ENCODE results near the gene AGER. TPM values are rescaled to one million over a fixed set of nuclear protein-coding genes. Genes with fewer than 3 reads are reported as not detected.
"Not testable (repeated sequence)": the region's sequence is repeated elsewhere in the genome, so short reads cannot be mapped to it uniquely, and the experiment has no call there.

AGER gene
- total and polyA plus RNA-seq, 4 donors = 0.79 to 22.1 (median 10.8) TPM

GRCh38 chr6:32149932-32150870, 33.9 kb downstream of the AGER start:
- H3K27ac ChIP-seq (ENCODE audit: low read depth, low read length) = no peak overlapping the region
- no peak for DNase-seq (ENCODE audit: low read depth in 4 of 6, low spot score in 6 of 6)

DNA sequence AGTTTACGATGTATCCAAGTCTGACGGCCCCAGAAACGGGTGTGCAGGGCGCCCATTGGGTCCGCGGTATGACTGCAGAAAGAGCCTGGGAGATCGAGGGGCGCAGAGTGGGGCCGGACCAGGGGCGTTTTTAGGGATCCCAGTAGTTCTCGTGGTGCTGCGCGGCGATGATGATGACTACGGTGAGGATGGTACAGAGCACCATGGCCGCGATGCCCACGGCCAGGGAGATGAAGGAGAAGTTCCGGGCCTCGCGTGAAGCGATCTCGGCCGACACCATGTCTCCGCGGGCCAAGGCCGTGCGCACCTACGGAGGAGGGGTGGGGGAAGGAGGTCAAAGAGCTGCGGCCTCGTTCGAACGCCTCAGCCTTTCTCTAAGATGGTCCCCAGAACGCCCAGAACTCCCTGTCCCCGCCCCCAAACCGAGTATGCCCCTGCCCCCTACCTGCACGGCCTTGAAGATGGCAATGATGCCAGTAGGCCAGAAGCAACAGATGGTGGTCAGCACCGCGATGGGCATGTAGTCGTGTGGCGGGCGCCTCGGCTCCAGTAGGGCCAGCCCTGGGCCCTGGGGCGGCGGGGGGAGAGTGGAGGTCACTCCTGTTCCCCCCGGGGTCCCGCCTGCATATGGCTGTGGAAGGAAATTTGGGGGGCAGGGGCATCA, 34.8 kb downstream of the AGER start:
- Histone ChIP-seq H3K36me3 (ENCODE audit: control insufficient read depth, insufficient read depth, low read length) (peaks cover 8% of the 10 kb centered on the region), H3K27me3 (ENCODE audit: control insufficient read depth, insufficient read depth, low read length) (peaks cover 19% of the 10 kb centered on the region), H3K9me3 (ENCODE audit: control insufficient read depth, insufficient read depth, low read length) (no peaks in the 10 kb centered on the region), H3K4me3 (ENCODE audit: low read depth, low read length) (peak overlapping the region; percentile 43), H3K4me1 (ENCODE audit: control insufficient read depth, insufficient read depth, low read length) (peaks cover 48% of the 10 kb centered on the region), H3K27ac (ENCODE audit: low read depth, low read length) (no peak overlapping the region)
- no peak for DNase-seq (ENCODE audit: low read depth in 4 of 6, low spot score in 6 of 6)
- 20% methylated on average over 38 of the region's 47 CpGs for WGBS (ENCODE audit: insufficient coverage)

More at GRCh38 chr6:32149932-32150870, 33.9 kb downstream of the AGER start:
- Histone ChIP-seq H3K36me3 (ENCODE audit: control insufficient read depth, insufficient read depth, low read length) (peaks cover 8% of the 10 kb centered on the region), H3K4me3 (ENCODE audit: low read depth, low read length) (peak overlapping the region; percentile 16), H3K27me3 (ENCODE audit: control insufficient read depth, insufficient read depth, low read length) (peaks cover 19% of the 10 kb centered on the region), H3K9me3 (ENCODE audit: control insufficient read depth, insufficient read depth, low read length) (no peaks in the 10 kb centered on the region), H3K4me1 (ENCODE audit: control insufficient read depth, insufficient read depth, low read length) (peaks cover 57% of the 10 kb centered on the region)
- WGBS (ENCODE audit: insufficient coverage) = 12% methylated on average over 55 of the region's 55 CpGs

GRCh38 chr6:32148289-32149091, 35.6 kb downstream of the AGER start:
- Histone ChIP-seq H3K36me3 (ENCODE audit: control insufficient read depth, insufficient read depth, low read length) (peaks cover 8% of the 10 kb centered on the region), H3K27ac (ENCODE audit: low read depth, low read length) (no peak overlapping the region), H3K4me1 (ENCODE audit: control insufficient read depth, insufficient read depth, low read length) (peaks cover 46% of the 10 kb centered on the region), H3K9me3 (ENCODE audit: control insufficient read depth, insufficient read depth, low read length) (no peaks in the 10 kb centered on the region), H3K4me3 (ENCODE audit: low read depth, low read length) (peak overlapping the region; percentile 43), H3K27me3 (ENCODE audit: control insufficient read depth, insufficient read depth, low read length) (peaks cover 19% of the 10 kb centered on the region)
- 8% methylated on average over 29 of the region's 39 CpGs for WGBS (ENCODE audit: insufficient coverage)
- DNase-seq (ENCODE audit: low read depth in 4 of 6, low spot score in 6 of 6) = peak in 3 of 6 donors; percentile 22 to 89 (median 86)

DNA sequence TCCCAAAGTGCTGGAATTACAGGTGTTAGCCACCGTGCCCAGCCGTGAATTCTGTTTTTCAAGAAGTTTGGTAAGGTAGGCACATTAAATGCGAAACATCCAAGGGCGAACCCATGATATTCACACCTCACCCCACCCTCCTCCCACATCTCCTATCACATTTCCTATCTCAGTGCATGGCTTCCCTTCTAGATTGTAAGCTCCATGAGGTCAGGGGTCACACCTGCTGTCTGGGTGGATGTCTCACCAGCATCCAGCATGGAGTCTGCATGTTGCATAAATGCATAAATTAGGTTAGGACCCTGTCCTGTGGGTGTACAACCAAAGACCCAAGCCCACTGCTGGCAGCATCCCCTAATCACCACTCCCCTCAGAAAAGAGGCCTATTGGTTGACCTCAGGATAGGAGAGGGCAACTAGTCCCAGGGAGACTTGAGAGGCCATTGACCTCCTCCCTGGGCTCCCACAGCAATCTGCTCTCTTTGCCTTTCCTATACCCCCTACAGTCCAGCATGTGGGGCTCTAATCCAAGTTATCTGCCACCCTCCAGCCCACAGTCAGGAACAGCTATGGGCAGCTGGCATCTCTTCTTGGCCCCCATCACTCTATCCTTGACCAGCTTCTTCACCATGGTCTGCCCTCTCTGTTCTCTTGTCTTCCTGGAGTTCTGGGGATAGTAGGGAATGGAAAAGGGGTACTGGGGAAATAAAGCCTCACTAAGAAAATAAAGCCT, 36.5 kb downstream of the AGER start:
- Histone ChIP-seq H3K36me3 (ENCODE audit: control insufficient read depth, insufficient read depth, low read length) (peaks cover 8% of the 10 kb centered on the region), H3K4me3 (ENCODE audit: low read depth, low read length) (no peak overlapping the region), H3K27me3 (ENCODE audit: control insufficient read depth, insufficient read depth, low read length) (peaks cover 19% of the 10 kb centered on the region), H3K9me3 (ENCODE audit: control insufficient read depth, insufficient read depth, low read length) (no peaks in the 10 kb centered on the region), H3K27ac (ENCODE audit: low read depth, low read length) (no peak overlapping the region), H3K4me1 (ENCODE audit: control insufficient read depth, insufficient read depth, low read length) (peaks cover 37% of the 10 kb centered on the region)
- DNase-seq (ENCODE audit: low read depth in 4 of 6, low spot score in 6 of 6) = no peak
- no CpG with 5 or more reads among the region's 4 CpGs for WGBS (ENCODE audit: insufficient coverage)

DNA sequence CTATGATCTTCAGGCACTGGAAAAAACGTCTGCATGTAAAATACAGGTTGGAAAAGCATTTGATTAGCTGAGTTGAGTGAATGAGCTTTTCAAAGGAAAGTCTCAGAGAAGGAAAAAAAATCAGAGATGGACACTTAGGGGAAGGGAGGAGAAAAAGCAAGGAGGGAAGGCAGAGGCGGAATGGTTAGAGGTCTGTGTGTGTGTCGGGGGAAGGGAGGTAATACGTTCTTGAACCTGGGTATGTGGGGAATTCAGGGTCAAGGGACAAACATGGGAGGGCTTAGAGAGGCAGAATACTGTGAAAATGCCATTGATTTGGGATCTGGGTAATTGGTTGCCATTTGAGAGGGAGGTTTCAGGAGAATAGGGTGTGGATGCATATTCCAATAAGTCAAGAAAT, 37.4 kb downstream of the AGER start:
- H3K4me3 ChIP-seq (ENCODE audit: low read depth, low read length) = no peak overlapping the region
- H3K27ac ChIP-seq (ENCODE audit: low read depth, low read length) = no peak overlapping the region
- 38% methylated on average over 4 of the region's 4 CpGs for WGBS (ENCODE audit: insufficient coverage)
- peaks cover 29% of the 10 kb centered on the region for H3K4me1 ChIP-seq (ENCODE audit: control insufficient read depth, insufficient read depth, low read length)
- no peaks in the 10 kb centered on the region for H3K9me3 ChIP-seq (ENCODE audit: control insufficient read depth, insufficient read depth, low read length)
- no peak for DNase-seq (ENCODE audit: low read depth in 4 of 6, low spot score in 6 of 6)
- peaks cover 8% of the 10 kb centered on the region for H3K36me3 ChIP-seq (ENCODE audit: control insufficient read depth, insufficient read depth, low read length)
- H3K27me3 ChIP-seq (ENCODE audit: control insufficient read depth, insufficient read depth, low read length) = peaks cover 19% of the 10 kb centered on the region

GRCh38 chr6:32146287-32146686, 37.8 kb downstream of the AGER start:
- H3K27ac ChIP-seq (ENCODE audit: low read depth, low read length) = no peak overlapping the region
- H3K4me1 ChIP-seq (ENCODE audit: control insufficient read depth, insufficient read depth, low read length) = peaks cover 25% of the 10 kb centered on the region
- no peaks in the 10 kb centered on the region for H3K9me3 ChIP-seq (ENCODE audit: control insufficient read depth, insufficient read depth, low read length)
- DNase-seq (ENCODE audit: low read depth in 4 of 6, low spot score in 6 of 6) = no peak
- H3K36me3 ChIP-seq (ENCODE audit: control insufficient read depth, insufficient read depth, low read length) = peaks cover 8% of the 10 kb centered on the region
- WGBS (ENCODE audit: insufficient coverage) = 100% methylated on average over 1 of the region's 1 CpG
- H3K4me3 ChIP-seq (ENCODE audit: low read depth, low read length) = no peak overlapping the region
- peaks cover 19% of the 10 kb centered on the region for H3K27me3 ChIP-seq (ENCODE audit: control insufficient read depth, insufficient read depth, low read length)

GRCh38 chr6:32144238-32144637, 39.8 kb downstream of the AGER start:
- no CpG with 5 or more reads among the region's 7 CpGs for WGBS (ENCODE audit: insufficient coverage)
- not testable (repeated sequence) for H3K36me3 ChIP-seq (ENCODE audit: control insufficient read depth, insufficient read depth, low read length); DNase-seq (ENCODE audit: low read depth in 4 of 6, low spot score in 6 of 6); H3K27ac ChIP-seq (ENCODE audit: low read depth, low read length); H3K27me3 ChIP-seq (ENCODE audit: control insufficient read depth, insufficient read depth, low read length); H3K9me3 ChIP-seq (ENCODE audit: control insufficient read depth, insufficient read depth, low read length); H3K4me3 ChIP-seq (ENCODE audit: low read depth, low read length)
- H3K4me1 ChIP-seq (ENCODE audit: control insufficient read depth, insufficient read depth, low read length) = peaks cover 11% of the 10 kb centered on the region

DNA sequence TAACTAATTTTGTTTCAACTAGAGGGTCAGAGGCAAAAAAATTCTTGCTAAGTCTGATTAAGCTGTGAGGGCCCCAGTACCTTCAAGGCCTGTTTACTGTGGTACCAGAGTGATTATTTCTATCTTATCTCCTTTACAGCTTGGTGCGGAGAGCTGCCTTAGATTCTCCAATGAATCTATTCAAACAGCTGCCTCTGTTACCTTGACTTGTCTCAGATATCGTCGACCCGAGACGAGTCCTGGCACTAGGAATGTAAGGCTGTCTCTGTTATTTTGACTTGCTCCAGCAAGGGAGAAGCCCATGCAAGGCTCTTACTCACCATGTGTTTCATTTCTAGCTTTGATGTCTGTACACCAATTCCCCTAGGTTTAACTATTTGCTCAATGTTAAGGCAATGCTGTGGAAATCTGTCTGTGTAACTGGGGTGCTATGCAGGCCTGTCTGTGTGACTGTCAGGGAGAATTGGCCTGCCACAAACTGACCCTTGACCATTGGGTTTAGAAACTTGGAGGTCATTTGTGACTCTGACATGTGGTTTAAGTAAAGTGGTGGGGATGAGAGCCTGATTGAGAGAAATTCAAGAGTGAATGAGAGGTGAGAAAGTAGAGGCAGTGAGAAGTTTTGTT, 43.5 kb downstream of the AGER start:
- Histone ChIP-seq H3K27me3 (ENCODE audit: control insufficient read depth, insufficient read depth, low read length) (no peaks in the 10 kb centered on the region), H3K4me3 (ENCODE audit: low read depth, low read length) (no peak overlapping the region), H3K36me3 (ENCODE audit: control insufficient read depth, insufficient read depth, low read length) (no peaks in the 10 kb centered on the region), H3K4me1 (ENCODE audit: control insufficient read depth, insufficient read depth, low read length) (no peaks in the 10 kb centered on the region), H3K9me3 (ENCODE audit: control insufficient read depth, insufficient read depth, low read length) (no peaks in the 10 kb centered on the region), H3K27ac (ENCODE audit: low read depth, low read length) (no peak overlapping the region)
- WGBS (ENCODE audit: insufficient coverage) = 87% methylated on average over 4 of the region's 5 CpGs
- DNase-seq (ENCODE audit: low read depth in 4 of 6, low spot score in 6 of 6) = no peak
